ENCODE measurements around the gene TNS1. TPM values are rescaled to one million over a fixed set of nuclear protein-coding genes. Genes with fewer than 3 reads are reported as not detected.
"Not testable (repeated sequence)": the region's sequence is repeated elsewhere in the genome, so short reads cannot be mapped to it uniquely, and the experiment has no call there.

Gene TNS1
- total RNA-seq, 1 donor from 2014 or later, result 219 TPM

DNA sequence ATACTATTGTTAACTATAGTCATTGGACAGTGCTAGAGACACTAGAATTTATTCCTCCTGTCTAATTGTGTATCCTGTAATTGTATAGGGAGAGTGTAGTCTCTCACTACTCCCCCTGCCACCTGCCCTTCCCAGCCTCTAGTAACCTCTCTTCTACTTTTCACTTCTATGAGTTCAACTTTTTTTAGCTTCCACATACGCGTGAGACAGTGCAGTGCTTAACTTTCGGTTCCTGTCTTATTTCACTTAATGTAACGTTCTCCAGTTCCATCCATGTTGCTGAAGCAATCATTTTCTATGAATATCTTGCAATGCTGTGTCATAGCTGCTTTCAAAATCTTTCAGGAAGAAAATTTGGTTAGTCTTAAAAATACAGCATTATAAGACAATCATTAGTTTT, 43.4 kb upstream of the TNS1 start:
- peaks cover 20% of the 10 kb centered on the region for H3K27me3 ChIP-seq (ENCODE audit: insufficient read depth, low read length)
- H3K4me1 ChIP-seq (ENCODE audit: insufficient read depth, low read length), result no peaks in the 10 kb centered on the region
- FAIRE-seq (no peak), DNase-seq (ENCODE audit: low read depth) (no peak)
- peaks cover 7% of the 10 kb centered on the region for H3K9me3 Mint-ChIP-seq (ENCODE audit: unreplicated experiment)
- H3K9me3 ChIP-seq (ENCODE audit: insufficient read depth, low read depth, low read length), result peaks cover 11% of the 10 kb centered on the region
- no peak overlapping the region for H3K4me3 ChIP-seq (ENCODE audit: insufficient read depth, low read depth, low read length)
- no peak overlapping the region for H3K27ac ChIP-seq (ENCODE audit: low read depth, low read length)
- no peak overlapping the region for H2AFZ ChIP-seq (ENCODE audit: low read depth, low read length)
- TF ChIP-seq EZH2 (IDR thresholded peaks at IDR 0.05; ENCODE audit: insufficient read depth, low read length), result no peak
- TF ChIP-seq, protein P1, sequence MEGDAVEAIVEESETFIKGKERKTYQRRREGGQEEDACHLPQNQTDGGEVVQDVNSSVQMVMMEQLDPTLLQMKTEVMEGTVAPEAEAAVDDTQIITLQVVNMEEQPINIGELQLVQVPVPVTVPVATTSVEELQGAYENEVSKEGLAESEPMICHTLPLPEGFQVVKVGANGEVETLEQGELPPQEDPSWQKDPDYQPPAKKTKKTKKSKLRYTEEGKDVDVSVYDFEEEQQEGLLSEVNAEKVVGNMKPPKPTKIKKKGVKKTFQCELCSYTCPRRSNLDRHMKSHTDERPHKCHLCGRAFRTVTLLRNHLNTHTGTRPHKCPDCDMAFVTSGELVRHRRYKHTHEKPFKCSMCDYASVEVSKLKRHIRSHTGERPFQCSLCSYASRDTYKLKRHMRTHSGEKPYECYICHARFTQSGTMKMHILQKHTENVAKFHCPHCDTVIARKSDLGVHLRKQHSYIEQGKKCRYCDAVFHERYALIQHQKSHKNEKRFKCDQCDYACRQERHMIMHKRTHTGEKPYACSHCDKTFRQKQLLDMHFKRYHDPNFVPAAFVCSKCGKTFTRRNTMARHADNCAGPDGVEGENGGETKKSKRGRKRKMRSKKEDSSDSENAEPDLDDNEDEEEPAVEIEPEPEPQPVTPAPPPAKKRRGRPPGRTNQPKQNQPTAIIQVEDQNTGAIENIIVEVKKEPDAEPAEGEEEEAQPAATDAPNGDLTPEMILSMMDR (IDR thresholded peaks at IDR 0.05; ENCODE audit: insufficient read depth, low read depth, low read length), result no peak
- H3K36me3 Mint-ChIP-seq (ENCODE audit: low read depth, unreplicated experiment), result no peaks in the 10 kb centered on the region
- no peak overlapping the region for H3K4me2 ChIP-seq (ENCODE audit: low read length)
- H3K79me2 ChIP-seq (ENCODE audit: insufficient read depth, low read length), result no peaks in the 10 kb centered on the region
- no peaks in the 10 kb centered on the region for H4K20me1 ChIP-seq (ENCODE audit: insufficient read depth, low read length)
- no peak overlapping the region for H3K4me3 Mint-ChIP-seq (ENCODE audit: unreplicated experiment)
- no peaks in the 10 kb centered on the region for H3K36me3 ChIP-seq (ENCODE audit: insufficient read depth, low read length)
- peaks cover 11% of the 10 kb centered on the region for H3K27me3 Mint-ChIP-seq (ENCODE audit: low read depth, unreplicated experiment)
- H3K4me1 Mint-ChIP-seq (ENCODE audit: low read depth, unreplicated experiment), result no peaks in the 10 kb centered on the region
- H3K9ac ChIP-seq (ENCODE audit: low read length), result no peak overlapping the region
- no peak overlapping the region for H3K27ac Mint-ChIP-seq (ENCODE audit: unreplicated experiment)

DNA sequence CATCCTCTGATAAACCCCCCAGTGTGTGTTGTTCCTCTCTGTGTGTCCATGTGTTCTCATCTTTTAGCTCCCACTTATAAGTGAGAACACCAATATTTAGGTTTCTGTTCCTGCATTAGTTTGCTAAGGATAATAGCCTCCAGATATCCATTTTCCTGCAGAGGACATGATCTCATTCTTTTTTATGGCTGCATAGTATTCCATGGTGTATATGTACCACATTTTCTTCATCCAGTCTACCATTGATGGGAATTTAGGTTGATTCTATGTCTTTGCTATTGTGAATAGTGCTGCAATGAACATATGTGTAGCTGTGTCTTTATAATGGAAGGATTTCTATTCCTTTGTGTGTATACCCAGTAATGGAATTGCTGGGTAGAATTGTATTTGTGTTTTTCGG, 41.8 kb upstream of the TNS1 start:
- not testable (repeated sequence) for H3K9me3 Mint-ChIP-seq (ENCODE audit: unreplicated experiment); H3K9ac ChIP-seq (ENCODE audit: low read length); H3K79me2 ChIP-seq (ENCODE audit: insufficient read depth, low read length); DNase-seq (ENCODE audit: low read depth); H2AFZ ChIP-seq (ENCODE audit: low read depth, low read length); H3K9me3 ChIP-seq (ENCODE audit: insufficient read depth, low read depth, low read length); H3K36me3 Mint-ChIP-seq (ENCODE audit: low read depth, unreplicated experiment); FAIRE-seq; H3K4me2 ChIP-seq (ENCODE audit: low read length); H3K36me3 ChIP-seq (ENCODE audit: insufficient read depth, low read length); H3K27ac Mint-ChIP-seq (ENCODE audit: unreplicated experiment); H4K20me1 ChIP-seq (ENCODE audit: insufficient read depth, low read length); H3K4me1 Mint-ChIP-seq (ENCODE audit: low read depth, unreplicated experiment); H3K4me1 ChIP-seq (ENCODE audit: insufficient read depth, low read length); H3K4me3 Mint-ChIP-seq (ENCODE audit: unreplicated experiment); H3K27ac ChIP-seq (ENCODE audit: low read depth, low read length); H3K4me3 ChIP-seq (ENCODE audit: insufficient read depth, low read depth, low read length)
- H3K27me3 Mint-ChIP-seq (ENCODE audit: low read depth, unreplicated experiment), result peaks cover 22% of the 10 kb centered on the region
- peaks cover 32% of the 10 kb centered on the region for H3K27me3 ChIP-seq (ENCODE audit: insufficient read depth, low read length)

DNA sequence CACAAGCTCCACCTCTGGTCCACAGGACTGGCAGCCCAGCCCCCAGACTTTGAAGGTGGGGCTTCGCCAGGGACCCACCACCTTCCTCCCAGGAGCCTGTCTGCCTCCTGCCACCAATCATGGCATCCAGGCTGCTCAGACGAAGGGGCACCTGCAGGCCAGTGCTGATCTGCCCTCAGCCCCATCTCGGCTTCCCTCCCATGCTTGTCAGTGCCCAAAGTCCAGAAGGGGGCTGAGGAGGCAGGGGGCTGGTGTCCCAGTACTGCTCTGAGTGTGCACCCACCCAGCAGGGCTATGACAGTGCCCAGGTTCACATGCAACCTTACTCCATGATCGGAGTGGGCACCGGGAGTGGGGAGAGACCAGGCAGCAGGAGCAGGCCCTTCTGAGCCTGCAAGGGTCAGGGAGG, 40.9 kb upstream of the TNS1 start:
- Mint-ChIP-seq H3K36me3 (ENCODE audit: low read depth, unreplicated experiment) (peaks cover 3% of the 10 kb centered on the region), H3K27ac (ENCODE audit: unreplicated experiment) (no peak overlapping the region), H3K4me3 (ENCODE audit: unreplicated experiment) (no peak overlapping the region), H3K9me3 (ENCODE audit: unreplicated experiment) (peaks cover 9% of the 10 kb centered on the region), H3K4me1 (ENCODE audit: low read depth, unreplicated experiment) (peaks cover 2% of the 10 kb centered on the region), H3K27me3 (ENCODE audit: low read depth, unreplicated experiment) (peaks cover 18% of the 10 kb centered on the region)
- H3K36me3 ChIP-seq (ENCODE audit: insufficient read depth, low read length), result no peaks in the 10 kb centered on the region
- H3K9ac ChIP-seq (ENCODE audit: low read length), result no peak overlapping the region
- no peaks in the 10 kb centered on the region for H3K79me2 ChIP-seq (ENCODE audit: insufficient read depth, low read length)
- H3K9me3 ChIP-seq (ENCODE audit: insufficient read depth, low read depth, low read length), result peaks cover 7% of the 10 kb centered on the region
- peaks cover 7% of the 10 kb centered on the region for H3K4me1 ChIP-seq (ENCODE audit: insufficient read depth, low read length)
- no peak for TF ChIP-seq EZH2 (IDR thresholded peaks at IDR 0.05; ENCODE audit: insufficient read depth, low read length)
- TF ChIP-seq, protein P1 (IDR thresholded peaks at IDR 0.05; ENCODE audit: insufficient read depth, low read depth, low read length), result no peak
- no peak overlapping the region for H3K4me2 ChIP-seq (ENCODE audit: low read length)
- H4K20me1 ChIP-seq (ENCODE audit: insufficient read depth, low read length), result no peaks in the 10 kb centered on the region
- no peak overlapping the region for H3K4me3 ChIP-seq (ENCODE audit: insufficient read depth, low read depth, low read length)
- H3K27ac ChIP-seq (ENCODE audit: low read depth, low read length), result no peak overlapping the region
- H3K27me3 ChIP-seq (ENCODE audit: insufficient read depth, low read length), result peaks cover 32% of the 10 kb centered on the region
- DNase-seq (ENCODE audit: low read depth), result no peak
- no peak overlapping the region for H2AFZ ChIP-seq (ENCODE audit: low read depth, low read length)
- no peak for FAIRE-seq
